GM12874 (cell line): ENCODE results near the gene PHF21B.

Experiments
- CTCF ChIP-seq: IDR thresholded peaks from 2 replicates; pipeline ENCODE4 v1.5.1; 2011; ENCODE audit warnings: low read depth, mild to moderate bottlenecking, control low read depth, low read length, moderate library complexity; ENCODE audit not compliant: insufficient read depth

PHF21B gene

GRCh38 chr22:44862281-44862680 lies 147.5 kb downstream of the PHF21B start:
- no peak for TF ChIP-seq CTCF

DNA sequence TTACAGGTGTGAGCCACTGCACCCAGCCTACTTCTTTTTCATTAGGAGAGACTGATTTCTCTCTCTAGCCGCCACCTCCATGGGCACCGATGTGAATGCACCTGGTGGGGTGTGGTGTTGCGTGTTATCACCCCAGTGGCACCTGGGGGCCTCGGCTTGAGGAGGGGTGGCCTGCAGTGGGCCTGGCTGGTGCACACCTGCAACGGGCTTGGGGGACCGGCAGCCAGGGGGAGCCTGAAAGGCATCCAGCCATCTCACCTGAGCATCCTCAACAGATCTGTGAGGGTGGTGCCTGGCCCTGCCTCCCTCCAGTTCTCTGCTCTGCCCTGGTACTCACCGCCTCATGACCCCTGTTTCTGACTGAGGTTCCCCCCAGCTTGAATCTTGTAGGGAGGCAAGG lies 148.6 kb downstream of the PHF21B start:
- no peak for TF ChIP-seq CTCF

- TF ChIP-seq CTCF, result no peak
These were observed 149.5 kb downstream of the PHF21B start for GRCh38 chr22:44860311-44860710.

DNA sequence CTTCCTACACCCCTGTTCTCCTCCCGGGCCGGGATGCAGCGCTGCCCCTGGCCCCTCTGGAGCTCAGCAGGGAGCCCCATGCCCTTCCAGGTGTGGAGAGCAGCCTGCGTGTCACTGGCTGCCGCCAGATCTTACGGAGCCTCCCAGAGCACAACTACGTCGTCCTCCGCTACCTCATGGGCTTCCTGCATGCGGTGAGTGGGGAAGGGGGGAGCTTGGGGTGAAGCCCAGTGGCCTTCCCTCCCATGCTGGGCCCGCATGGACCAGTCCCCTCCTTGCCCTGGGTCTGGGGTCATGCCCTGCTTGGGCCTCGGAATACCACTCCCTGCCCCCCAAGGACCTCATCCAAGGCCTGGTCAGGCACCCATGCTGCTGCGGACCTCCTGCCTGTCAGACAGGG lies 150.2 kb downstream of the PHF21B start:
- no peak for TF ChIP-seq CTCF

GRCh38 chr22:44855855-44856254 lies 153.9 kb downstream of the PHF21B start:
- TF ChIP-seq CTCF, result no peak

DNA sequence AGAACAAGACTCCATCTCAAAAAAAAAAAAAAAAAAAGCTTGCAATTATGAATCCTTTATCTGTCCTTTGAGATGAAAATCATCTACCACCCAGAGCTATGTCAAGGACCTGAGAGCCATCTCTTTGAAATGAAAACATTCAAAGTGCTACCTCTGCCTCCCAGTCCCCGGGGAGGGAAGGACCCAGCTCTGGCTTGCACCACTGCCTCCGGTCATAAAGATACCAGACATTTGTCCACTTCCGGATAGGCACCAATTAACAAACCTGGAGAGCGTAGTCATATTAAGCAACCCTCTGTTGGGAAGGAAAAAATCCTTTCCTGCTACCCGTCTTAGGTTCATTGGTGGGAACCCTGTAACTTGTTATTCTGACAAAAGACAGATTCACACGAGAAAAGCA lies 158.9 kb downstream of the PHF21B start:
- TF ChIP-seq CTCF, result no peak

GRCh38 chr22:44848791-44849420 lies 160.9 kb downstream of the PHF21B start:
- no peak for TF ChIP-seq CTCF
